HG02870 (cell line): ENCODE results near the gene DPP4.
"Not testable (repeated sequence)": the region's sequence is repeated elsewhere in the genome, so short reads cannot be mapped to it uniquely, and the experiment has no call there.

Source experiments
- ATAC-seq: cut with Tn5 transposase; IDR thresholded peaks from one replicate; pipeline ENCODE4 v1.9.1; 2021; ENCODE audit warnings: mild to moderate bottlenecking, moderate library complexity; ENCODE audit not compliant: unreplicated experiment

The DPP4 gene

GRCh38 chr2:161992531-161992930 lies 81.5 kb downstream of the DPP4 start:
- ATAC-seq: no peak

GRCh38 chr2:161991991-161992390 lies 82.0 kb downstream of the DPP4 start:
- no peak for ATAC-seq

GRCh38 chr2:161990741-161991140 lies 83.3 kb downstream of the DPP4 start:
- no peak for ATAC-seq

GRCh38 chr2:161990036-161990435 lies 84.0 kb downstream of the DPP4 start:
- ATAC-seq: no peak

- ATAC-seq: no peak
Observed at GRCh38 chr2:161988589-161988988, 85.4 kb downstream of the DPP4 start.

GRCh38 chr2:161987311-161987710 lies 86.7 kb downstream of the DPP4 start:
- no peak for ATAC-seq

GRCh38 chr2:161983866-161984265 lies 90.1 kb downstream of the DPP4 start:
- ATAC-seq: no peak

- ATAC-seq: no peak
Observed at GRCh38 chr2:161983331-161983651, 90.7 kb downstream of the DPP4 start.

GRCh38 chr2:161982548-161983330 lies 91.3 kb downstream of the DPP4 start:
- ATAC-seq: no peak

GRCh38 chr2:161981679-161982250 lies 92.2 kb downstream of the DPP4 start:
- no peak for ATAC-seq

GRCh38 chr2:161980976-161981375 lies 93.0 kb downstream of the DPP4 start:
- no peak for ATAC-seq

GRCh38 chr2:161979490-161979889 lies 94.5 kb downstream of the DPP4 start:
- no peak for ATAC-seq

GRCh38 chr2:161977926-161978325 lies 96.1 kb downstream of the DPP4 start:
- ATAC-seq: not testable (repeated sequence)

- no peak for ATAC-seq
Observed at GRCh38 chr2:161976917-161977316, 97.1 kb downstream of the DPP4 start.

- no peak for ATAC-seq
Observed at GRCh38 chr2:161976295-161976694, 97.7 kb downstream of the DPP4 start.

- no peak for ATAC-seq
Observed at GRCh38 chr2:161975813-161976160, 98.2 kb downstream of the DPP4 start.

- no peak for ATAC-seq
Observed at GRCh38 chr2:161975062-161975812, 98.8 kb downstream of the DPP4 start.

- no peak for ATAC-seq
Observed at GRCh38 chr2:161974461-161974860, 99.6 kb downstream of the DPP4 start.

- no peak for ATAC-seq
Observed at GRCh38 chr2:161972866-161973265, 101.1 kb downstream of the DPP4 start.

- ATAC-seq: no peak
Observed at GRCh38 chr2:161972232-161972631, 101.8 kb downstream of the DPP4 start.

- ATAC-seq: no peak
Observed at GRCh38 chr2:161971551-161971950, 102.5 kb downstream of the DPP4 start.

GRCh38 chr2:161969159-161969558 lies 104.9 kb downstream of the DPP4 start:
- no peak for ATAC-seq
